ENCODE measurements around the gene ECE2.
"Not testable (repeated sequence)": the region's sequence is repeated elsewhere in the genome, so short reads cannot be mapped to it uniquely, and the experiment has no call there.

ECE2 gene

DNA sequence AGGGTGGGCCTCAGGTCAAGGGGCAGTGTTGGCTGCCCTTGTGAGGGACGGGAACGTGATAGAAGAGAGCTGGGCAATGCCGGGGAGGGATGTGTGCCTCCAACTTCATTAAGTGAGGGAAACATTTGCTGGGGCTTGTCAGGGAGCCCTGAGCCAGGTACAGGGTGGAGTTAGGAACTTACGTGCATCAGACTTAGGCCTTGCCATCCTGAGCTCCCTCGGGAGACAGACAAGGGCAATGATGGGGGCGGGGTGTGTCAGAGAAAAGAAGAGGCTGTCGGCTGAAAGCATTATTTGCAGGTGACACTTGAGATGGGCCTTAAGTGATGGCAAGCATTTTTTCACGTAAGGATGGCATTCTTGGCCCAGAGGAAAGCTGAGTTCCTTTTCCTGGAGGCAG, 63.2 kb downstream of the ECE2 start:
- no peak for DNase-seq

DNA sequence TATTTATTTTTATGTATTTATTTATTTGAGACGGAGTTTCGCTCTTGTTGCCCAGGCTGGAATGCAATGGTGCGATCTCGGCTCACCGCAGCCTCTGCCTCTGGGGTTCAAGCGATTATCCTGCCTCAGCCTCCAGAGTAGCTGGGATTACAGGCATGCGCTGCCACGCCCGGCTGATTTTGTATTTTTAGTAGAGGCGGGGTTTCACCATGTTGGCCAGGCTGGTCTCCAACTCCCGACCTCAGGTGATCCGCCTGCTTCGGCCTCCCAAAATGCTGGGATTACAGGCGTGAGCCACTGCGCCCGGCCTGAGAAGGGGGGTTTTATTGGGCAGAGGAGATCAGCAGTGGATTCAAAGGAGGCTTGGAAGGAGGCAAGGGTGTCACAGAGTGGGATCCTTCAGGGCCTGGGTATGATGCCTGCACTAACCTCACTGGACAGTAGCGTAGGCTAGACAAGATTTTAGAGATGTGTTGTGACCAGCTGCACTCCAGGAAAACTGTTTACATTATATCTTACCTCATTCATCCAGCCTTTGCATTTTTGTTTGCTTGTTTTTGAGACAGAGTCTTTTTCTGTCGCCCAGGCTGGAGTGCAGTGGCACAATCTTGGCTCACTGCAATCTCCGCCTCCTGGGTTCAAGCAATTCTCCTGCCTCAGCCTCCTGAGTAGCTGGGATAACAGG, 63.8 kb downstream of the ECE2 start:
- DNase-seq = not testable (repeated sequence)

DNA sequence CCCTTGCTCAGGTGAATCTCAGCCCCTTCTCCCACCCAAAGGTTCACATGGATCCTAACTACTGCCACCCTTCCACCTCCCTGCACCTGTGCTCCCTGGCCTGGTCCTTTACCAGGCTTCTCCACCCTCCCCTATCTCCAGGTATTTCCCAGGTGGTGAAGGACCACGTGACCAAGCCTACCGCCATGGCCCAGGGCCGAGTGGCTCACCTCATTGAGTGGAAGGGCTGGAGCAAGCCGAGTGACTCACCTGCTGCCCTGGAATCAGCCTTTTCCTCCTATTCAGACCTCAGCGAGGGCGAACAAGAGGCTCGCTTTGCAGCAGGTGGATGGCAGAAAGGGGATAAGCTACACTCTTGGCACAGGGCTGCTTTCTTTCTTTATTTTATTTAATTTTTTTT, 66.1 kb downstream of the ECE2 start:
- no peak for DNase-seq
